GM12891 (cell line): Measurements from ENCODE around the gene ARSD.
"Not testable (repeated sequence)": the region's sequence is repeated elsewhere in the genome, so short reads cannot be mapped to it uniquely, and the experiment has no call there.

ENCODE experiments used
- PAX5 ChIP-seq: IDR thresholded peaks from 2 replicates; pipeline ENCODE4 v1.6.1; 2011; ENCODE audit warnings: low read length, moderate library complexity, mild to moderate bottlenecking; ENCODE audit not compliant: insufficient read depth, severe bottlenecking
- POLR2A ChIP-seq: IDR thresholded peaks from 2 replicates; pipeline ENCODE4 v1.6.1; 2011; ENCODE audit warnings: low read depth, low read length, control low read depth
- POLR2AphosphoS5 ChIP-seq: IDR thresholded peaks from 2 replicates; pipeline ENCODE4 v1.6.1; 2011; ENCODE audit warnings: low read depth, low read length, control low read depth
- POU2F2 ChIP-seq: IDR thresholded peaks from 2 replicates; pipeline ENCODE4 v1.6.1; 2011; ENCODE audit warnings: low read depth, mild to moderate bottlenecking, control low read depth, low read length, moderate library complexity
- SPI1 ChIP-seq: IDR thresholded peaks from 2 replicates; pipeline ENCODE4 v1.6.1; 2011; ENCODE audit warnings: low read depth, low read length, control low read depth
- TAF1 ChIP-seq: IDR thresholded peaks from 2 replicates; pipeline ENCODE4 v1.6.1; 2011; ENCODE audit warnings: low read depth, low read length, control low read depth

DNA sequence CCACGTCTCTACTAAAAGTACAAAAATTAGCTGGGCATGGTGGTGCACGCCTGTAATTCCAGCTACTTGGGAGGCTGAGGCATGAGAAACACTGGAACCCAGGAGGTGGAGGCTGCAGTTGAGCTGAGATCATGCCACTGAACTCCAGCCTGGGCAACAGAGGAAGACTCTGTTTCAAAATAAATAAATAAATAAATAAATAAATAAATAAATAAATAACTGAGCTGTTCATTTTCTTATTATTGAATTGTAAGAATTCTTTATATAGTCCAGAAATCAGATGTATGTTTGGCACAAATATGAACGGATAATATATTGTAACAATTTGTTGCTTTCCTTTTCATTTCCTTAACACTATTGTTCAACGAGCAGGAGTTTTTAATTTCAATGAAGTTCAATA, 49.5 kb upstream of the ARSD start:
- TF ChIP-seq POLR2AphosphoS5, POLR2A, TAF1, PAX5, SPI1, POU2F2: not testable (repeated sequence)
